Hippocampal formation (tissue), 2 donors: ENCODE data around the gene DPH6.
"Not testable (repeated sequence)": the region's sequence is repeated elsewhere in the genome, so short reads cannot be mapped to it uniquely, and the experiment has no call there.

Experiments used
- DNase-seq, 2 donors: peaks; one replicate each; lab custom pipeline; 2025; lab: John Stamatoyannopoulos, UW

The DPH6 gene

GRCh38 chr15:35545824-35546510 lies at the start of gene DPH6:
Gene DPH6 (minus strand): TSS chr15:35546165. CDS start chr15:35546141, 24 bp downstream.
- peak; percentile 58 to 77 for DNase-seq

- DNase-seq: no peak
Observed at GRCh38 chr15:35595656-35596055, 49.7 kb upstream of the DPH6 start.

- not testable (repeated sequence) for DNase-seq
Observed at GRCh38 chr15:35591987-35592386, 46.0 kb upstream of the DPH6 start.

- DNase-seq: no peak
Observed at GRCh38 chr15:35583863-35584528, 38.0 kb upstream of the DPH6 start.

GRCh38 chr15:35580606-35581005 lies 34.6 kb upstream of the DPH6 start:
- no peak for DNase-seq

- no peak for DNase-seq
Observed at GRCh38 chr15:35567392-35567791, 21.4 kb upstream of the DPH6 start.

GRCh38 chr15:35566991-35567390 lies 21.0 kb upstream of the DPH6 start:
- DNase-seq: no peak

- no peak for DNase-seq
Observed at GRCh38 chr15:35565901-35566300, 19.9 kb upstream of the DPH6 start.

- no peak for DNase-seq
Observed at GRCh38 chr15:35562641-35563040, 16.7 kb upstream of the DPH6 start.

- no peak for DNase-seq
Observed at GRCh38 chr15:35561308-35561707, 15.3 kb upstream of the DPH6 start.

- DNase-seq: no peak
Observed at GRCh38 chr15:35560870-35561269, 14.9 kb upstream of the DPH6 start.

- DNase-seq: no peak
Observed at GRCh38 chr15:35560258-35560657, 14.3 kb upstream of the DPH6 start.

- no peak for DNase-seq
Observed at GRCh38 chr15:35559683-35560082, 13.7 kb upstream of the DPH6 start.

- no peak for DNase-seq
Observed at GRCh38 chr15:35557544-35557943, 11.6 kb upstream of the DPH6 start.

GRCh38 chr15:35557012-35557411 lies 11.0 kb upstream of the DPH6 start:
- no peak for DNase-seq

GRCh38 chr15:35555244-35555643 lies 9.3 kb upstream of the DPH6 start:
- DNase-seq: no peak

- no peak for DNase-seq
Observed at GRCh38 chr15:35550957-35551356, 5.0 kb upstream of the DPH6 start.

GRCh38 chr15:35549567-35549966 lies 3.6 kb upstream of the DPH6 start:
- no peak for DNase-seq

GRCh38 chr15:35548435-35548834 lies 2.5 kb upstream of the DPH6 start:
- no peak for DNase-seq

GRCh38 chr15:35547775-35548364 lies 1.9 kb upstream of the DPH6 start:
- peak in 1 of 2 donors; percentile 2 for DNase-seq

- peak in 1 of 2 donors; percentile 24 for DNase-seq
Observed at GRCh38 chr15:35546511-35547381, 781 bp upstream of the DPH6 start.

GRCh38 chr15:35545316-35545823 lies 595 bp downstream of the DPH6 start:
- DNase-seq: no peak
